Mucosa of descending colon (tissue), 3 donors: ENCODE data around the gene CPTP. TPM values are rescaled to one million over a fixed set of nuclear protein-coding genes. Genes with fewer than 3 reads are reported as not detected.

Source experiments
- ATAC-seq: fragments of 200-7000 bp; cut with Tn5 transposase; one replicate; pipeline ENCODE4 v1.9.1; 2020; ENCODE audit warnings: mild to moderate bottlenecking, moderate library complexity
- DNase-seq, 3 donors: peaks; one replicate each; pipeline ENCODE4 v3.0.0-alpha.2; 2020
- H3K36me3 ChIP-seq: fragments of 200-600 bp; one replicate; pipeline ENCODE4 v1.8.0; 2021; ENCODE audit warnings: low read depth, mild to moderate bottlenecking
- H3K4me1 ChIP-seq: fragments of 200-600 bp; one replicate; pipeline ENCODE4 v1.8.0; 2021; ENCODE audit warnings: low read depth, mild to moderate bottlenecking
- H3K4me3 ChIP-seq: fragments of 200-600 bp; one replicate; pipeline ENCODE4 v1.8.0; 2021; ENCODE audit warnings: mild to moderate bottlenecking
- H3K9me3 ChIP-seq: fragments of 200-600 bp; one replicate; pipeline ENCODE4 v1.8.0; 2021; ENCODE audit warnings: mild to moderate bottlenecking
- CTCF ChIP-seq: fragments of 200-600 bp; IDR thresholded peaks from one replicate; pipeline ENCODE4 v1.8.0; 2022; ENCODE audit warnings: antibody characterized with exemption, mild to moderate bottlenecking
- intact Hi-C, 2 donors: fragments of 100-400 bp; cut with DNase I in 1 of 2; cut with micrococcal nuclease in 1 of 2; formaldehyde crosslinking; loops; one replicate each; pipeline versions ENCODE4 v1.11.0 to v1.11.1; 2022; cut with DNase I, micrococcal nuclease
- total RNA-seq, 3 donors: library from RNA; stranded (reverse); fragmentation: NEBNext Ultra II Directional in 2 of 3; extraction: Animal tissue kit (Norgen Biotek cat#: 25700) in 2 of 3; gene quantifications; one replicate each; pipeline versions ENCODE4 v1.2.1 to v1.2.4, GENCODE V29; 2021 to 2023
- donor health status: DM: no; HTN: no; CAD: no; lungs with moderate emphysema.
- donor health status: DM: no; HTN: no; CAD: no.
- donor health status: DM: no; HTN: yes; CAD: no.

CPTP gene
- total RNA-seq, 3 donors from 2014 or later: 41.2 to 77.9 (median 55.5) TPM

GRCh38 chr1:1360506-1361169 lies 36.0 kb downstream of the CPTP start:
- Histone ChIP-seq H3K9me3 (no peaks in the 10 kb centered on the region), H3K4me3 (no peak overlapping the region), H3K4me1 (peaks cover 3% of the 10 kb centered on the region), H3K36me3 (no peaks in the 10 kb centered on the region)
- intact Hi-C loops: no loop called here
- DNase-seq: peak in 2 of 3 donors; percentile 60 to 78
- TF ChIP-seq CTCF: no peak
- peak; percentile 39 for ATAC-seq

- H3K36me3 ChIP-seq: no peaks in the 10 kb centered on the region
- TF ChIP-seq CTCF: no peak
- intact Hi-C loops: no loop called here
- H3K4me3 ChIP-seq: no peak overlapping the region
- H3K9me3 ChIP-seq: no peaks in the 10 kb centered on the region
- DNase-seq (peak in 2 of 3 donors; percentile 24 to 47), ATAC-seq (no peak)
- H3K4me1 ChIP-seq: peaks cover 3% of the 10 kb centered on the region
Observed at GRCh38 chr1:1361233-1361981, 36.8 kb downstream of the CPTP start.

GRCh38 chr1:1361982-1362423 lies 37.4 kb downstream of the CPTP start:
- Histone ChIP-seq H3K4me1 (no peaks in the 10 kb centered on the region), H3K4me3 (no peak overlapping the region), H3K36me3 (no peaks in the 10 kb centered on the region), H3K9me3 (no peaks in the 10 kb centered on the region)
- no peak for TF ChIP-seq CTCF
- no peak for ATAC-seq
- intact Hi-C loops: no loop called here
- DNase-seq: peak in 2 of 3 donors; percentile 29 to 47

GRCh38 chr1:1364266-1364665 lies 39.7 kb downstream of the CPTP start:
- no peaks in the 10 kb centered on the region for H3K4me1 ChIP-seq
- no peak overlapping the region for H3K4me3 ChIP-seq
- intact Hi-C loops: no loop called here
- peak; percentile 77 for ATAC-seq
- no peaks in the 10 kb centered on the region for H3K36me3 ChIP-seq
- no peaks in the 10 kb centered on the region for H3K9me3 ChIP-seq
- no peak for TF ChIP-seq CTCF
- peak in 2 of 3 donors; percentile 43 to 49 for DNase-seq

- no peak overlapping the region for H3K4me3 ChIP-seq
- TF ChIP-seq CTCF: no peak
- no peak for DNase-seq
- intact Hi-C loops: no loop called here
- no peaks in the 10 kb centered on the region for H3K4me1 ChIP-seq
- no peaks in the 10 kb centered on the region for H3K36me3 ChIP-seq
- no peaks in the 10 kb centered on the region for H3K9me3 ChIP-seq
- no peak for ATAC-seq
Observed at GRCh38 chr1:1365875-1366698, 41.5 kb downstream of the CPTP start.
